HG03095 (cell line): ENCODE measurements around the gene FARS2.

ENCODE experiments used
- ATAC-seq: cut with Tn5 transposase; IDR thresholded peaks from one replicate; pipeline ENCODE4 v1.9.1; 2021; ENCODE audit warnings: moderate library complexity; ENCODE audit not compliant: unreplicated experiment

Gene FARS2

GRCh38 chr6:5285081-5285480 lies 23.8 kb downstream of the FARS2 start:
- ATAC-seq: no peak

- ATAC-seq: no peak
These were observed 24.2 kb downstream of the FARS2 start for GRCh38 chr6:5285526-5285925.

GRCh38 chr6:5286780-5287179 lies 25.5 kb downstream of the FARS2 start:
- ATAC-seq: no peak

- ATAC-seq: no peak
These were observed 26.1 kb downstream of the FARS2 start for GRCh38 chr6:5287205-5287965.

- ATAC-seq: no peak
These were observed 26.6 kb downstream of the FARS2 start for GRCh38 chr6:5287966-5288297.

- no peak for ATAC-seq
These were observed 28.8 kb downstream of the FARS2 start for GRCh38 chr6:5290097-5290496.

- no peak for ATAC-seq
These were observed 29.2 kb downstream of the FARS2 start for GRCh38 chr6:5290500-5290899.

GRCh38 chr6:5292154-5292553 lies 30.8 kb downstream of the FARS2 start:
- no peak for ATAC-seq

- no peak for ATAC-seq
These were observed 32.4 kb downstream of the FARS2 start for GRCh38 chr6:5293692-5294091.

- ATAC-seq: no peak
These were observed 33.3 kb downstream of the FARS2 start for GRCh38 chr6:5294392-5295211.

- no peak for ATAC-seq
These were observed 34.3 kb downstream of the FARS2 start for GRCh38 chr6:5295623-5296022.

- ATAC-seq: no peak
These were observed 39.0 kb downstream of the FARS2 start for GRCh38 chr6:5300206-5300764.

GRCh38 chr6:5302220-5302946 lies 41.1 kb downstream of the FARS2 start:
- ATAC-seq: peak; percentile 65

- ATAC-seq: peak; percentile 66
These were observed 41.8 kb downstream of the FARS2 start for GRCh38 chr6:5302995-5303622.

GRCh38 chr6:5303682-5304081 lies 42.4 kb downstream of the FARS2 start:
- ATAC-seq: no peak

GRCh38 chr6:5305968-5306626 lies 44.8 kb downstream of the FARS2 start:
- ATAC-seq: no peak

- no peak for ATAC-seq
These were observed 45.7 kb downstream of the FARS2 start for GRCh38 chr6:5307058-5307457.

- ATAC-seq: no peak
These were observed 46.8 kb downstream of the FARS2 start for GRCh38 chr6:5308066-5308465.

GRCh38 chr6:5314191-5314865 lies 53.0 kb downstream of the FARS2 start:
- no peak for ATAC-seq

- ATAC-seq: no peak
These were observed 54.6 kb downstream of the FARS2 start for GRCh38 chr6:5315881-5316280.
